ENCODE data around the gene KIF17. TPM values are rescaled to one million over a fixed set of nuclear protein-coding genes. Genes with fewer than 3 reads are reported as not detected.

KIF17 gene
- total RNA-seq, 1 experiment from 2014 or later: 5.1 TPM

DNA sequence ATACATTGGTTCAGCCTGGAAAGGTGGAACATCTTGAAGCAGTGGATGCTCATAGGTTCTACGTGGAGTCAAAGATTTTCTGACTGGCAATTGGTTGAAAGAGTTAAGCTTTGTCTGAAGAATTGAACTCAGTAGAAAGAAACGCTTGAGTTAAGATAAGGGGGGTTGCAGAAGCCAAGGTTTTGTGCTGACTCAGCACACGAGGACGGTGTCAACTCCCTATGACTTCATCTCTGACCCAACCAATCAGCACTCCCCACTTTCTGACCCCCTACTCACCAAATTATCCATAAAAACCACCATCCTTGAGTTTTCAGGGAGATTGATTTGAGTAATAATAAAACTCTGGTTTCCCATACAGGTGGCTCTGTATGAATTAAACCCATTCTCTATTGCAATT, 87.1 kb downstream of the KIF17 start:
- Histone ChIP-seq H2BK15ac (ENCODE audit: low read depth, low read length) (no peak overlapping the region), H4K5ac (ENCODE audit: insufficient read length, low read depth, low read length) (no peak overlapping the region), H3K4me1 (ENCODE audit: insufficient read depth, low read length) (no peaks in the 10 kb centered on the region; the same call in 1 of the 2 replicates), H3K56ac (ENCODE audit: insufficient read length, low read depth, low read length) (no peak overlapping the region), H3K18ac (ENCODE audit: insufficient read length, low read depth, low read length) (no peak overlapping the region), H3K27me3 (ENCODE audit: insufficient read depth, low read length) (no peaks in the 10 kb centered on the region), H3K14ac (ENCODE audit: insufficient read depth, low read length) (no peak overlapping the region), H3K9me3 (ENCODE audit: control insufficient read depth, low read depth, low read length) (peaks cover 12% of the 10 kb centered on the region), H3K9ac (ENCODE audit: extremely low read depth, insufficient read length, low read length) (no peak overlapping the region), H3T11ph (ENCODE audit: low read length) (no peak overlapping the region), H3K23ac (ENCODE audit: insufficient read length, low read depth, low read length) (no peak overlapping the region), H2BK12ac (ENCODE audit: insufficient read length, low read depth, low read length) (no peak overlapping the region), H3K79me2 (ENCODE audit: insufficient read depth, low read length) (no peaks in the 10 kb centered on the region), H2BK5ac (ENCODE audit: insufficient read length, low read length) (no peak overlapping the region), H2BK20ac (ENCODE audit: low read depth, low read length, poor library complexity, severe bottlenecking) (no peak overlapping the region), H4K20me1 (ENCODE audit: control insufficient read depth, insufficient read depth, insufficient read length) (no peaks in the 10 kb centered on the region), H3K4ac (ENCODE audit: low read depth, low read length) (no peak overlapping the region), H2AFZ (ENCODE audit: low read length) (no peak overlapping the region), H3K23me2 (ENCODE audit: insufficient read length, low read depth, low read length, poor library complexity, severe bottlenecking) (peaks cover 9% of the 10 kb centered on the region), H3K4me2 (ENCODE audit: insufficient read depth, insufficient read length, low read length) (no peak overlapping the region), H4K91ac (ENCODE audit: insufficient read length, low read depth, low read length) (no peak overlapping the region), H4K8ac (replicated peaks; ENCODE audit: insufficient read length, low read depth, low read length) (no peak overlapping the region), H2AK5ac (ENCODE audit: insufficient read length, low read length) (no peak overlapping the region), H3K27ac (ENCODE audit: insufficient read length, low read depth, low read length) (no peak overlapping the region), H2BK120ac (ENCODE audit: low read depth, low read length, poor library complexity, severe bottlenecking) (no peak overlapping the region), H3K79me1 (ENCODE audit: insufficient read depth, low read depth, low read length, poor library complexity, severe bottlenecking) (no peaks in the 10 kb centered on the region)
- no CpG with 5 or more reads among the region's 4 CpGs for WGBS (ENCODE audit: extremely low coverage, insufficient read length, low lambda C conversion rate)
- Mint-ChIP-seq H3K36me3 (ENCODE audit: insufficient read depth in 1 of 3, low read depth in 3 of 3) (peaks cover 0 to 27% (median 19%) of the 10 kb centered on the region in 3 experiments; a peak in 6 of 7 replicates), H3K27ac (no peak overlapping the region; a peak in 1 of 7 replicates), H3K4me1 (peaks cover 34 to 36% of the 10 kb centered on the region in 2 experiments), H3K4me3 (no peak overlapping the region), H3K9me3 (peaks cover 24 to 29% of the 10 kb centered on the region in 2 experiments), H3K27me3 (ENCODE audit: low read depth) (no peaks in the 10 kb centered on the region; the same call in none of the 2 replicates)
- TF ChIP-seq, protein P1, sequence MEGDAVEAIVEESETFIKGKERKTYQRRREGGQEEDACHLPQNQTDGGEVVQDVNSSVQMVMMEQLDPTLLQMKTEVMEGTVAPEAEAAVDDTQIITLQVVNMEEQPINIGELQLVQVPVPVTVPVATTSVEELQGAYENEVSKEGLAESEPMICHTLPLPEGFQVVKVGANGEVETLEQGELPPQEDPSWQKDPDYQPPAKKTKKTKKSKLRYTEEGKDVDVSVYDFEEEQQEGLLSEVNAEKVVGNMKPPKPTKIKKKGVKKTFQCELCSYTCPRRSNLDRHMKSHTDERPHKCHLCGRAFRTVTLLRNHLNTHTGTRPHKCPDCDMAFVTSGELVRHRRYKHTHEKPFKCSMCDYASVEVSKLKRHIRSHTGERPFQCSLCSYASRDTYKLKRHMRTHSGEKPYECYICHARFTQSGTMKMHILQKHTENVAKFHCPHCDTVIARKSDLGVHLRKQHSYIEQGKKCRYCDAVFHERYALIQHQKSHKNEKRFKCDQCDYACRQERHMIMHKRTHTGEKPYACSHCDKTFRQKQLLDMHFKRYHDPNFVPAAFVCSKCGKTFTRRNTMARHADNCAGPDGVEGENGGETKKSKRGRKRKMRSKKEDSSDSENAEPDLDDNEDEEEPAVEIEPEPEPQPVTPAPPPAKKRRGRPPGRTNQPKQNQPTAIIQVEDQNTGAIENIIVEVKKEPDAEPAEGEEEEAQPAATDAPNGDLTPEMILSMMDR (conservative IDR thresholded peaks at IDR 0.05): no peak
- no peak for DNase-seq

Data from H9 (cell line).